ENCODE results near the gene PHKA2. TPM values are rescaled to one million over a fixed set of nuclear protein-coding genes. Genes with fewer than 3 reads are reported as not detected.

PHKA2 gene
- total and polyA plus RNA-seq, 5 donors, result 26.9 to 42.4 (median 32.1) TPM

GRCh38 chrX:18889346-18890048, 94.4 kb downstream of the PHKA2 start:
- H3K4me1 ChIP-seq (ENCODE audit: control insufficient read depth, insufficient read depth, low read length), result peaks cover 3% of the 10 kb centered on the region
- DNase-seq (no peak), ATAC-seq (no peak)
- H3K27ac ChIP-seq (ENCODE audit: low read length), result no peak overlapping the region
- intact Hi-C loops (cut with DNase I), result loop anchor here in 3 of 4 donors (10.0 kb wide), 3 partner anchors 215 to 485 kb away; partner anchors contain the start of gene RS1 (in 2 of the 3)
- no peaks in the 10 kb centered on the region for H3K27me3 ChIP-seq (ENCODE audit: control insufficient read depth, insufficient read depth)
- H3K4me3 ChIP-seq (ENCODE audit: low read length), result no peak overlapping the region
- 82% methylated on average over 12 of the region's 12 CpGs for WGBS
- H3K9me3 ChIP-seq (ENCODE audit: control insufficient read depth, low read length), result no peaks in the 10 kb centered on the region

DNA sequence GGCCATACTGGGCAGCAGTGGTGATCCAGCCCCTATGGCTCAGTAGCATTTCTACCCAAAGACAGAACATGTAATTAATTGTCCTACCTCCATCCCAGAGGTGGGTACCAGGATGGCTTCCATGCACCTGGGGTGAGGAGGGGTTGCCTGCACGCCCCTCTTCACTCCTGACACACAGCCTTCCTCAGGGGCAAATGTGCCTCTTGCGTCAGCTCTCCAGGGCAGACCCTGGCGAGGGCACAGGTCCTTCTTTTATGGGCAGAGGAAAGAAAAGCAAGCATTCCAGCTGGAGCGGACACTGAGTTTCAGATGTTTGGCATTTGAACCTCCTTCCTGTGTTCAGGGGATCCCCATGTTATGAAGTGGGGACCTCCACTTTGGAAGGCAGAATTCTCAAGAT, 95.6 kb downstream of the PHKA2 start:
- no peak overlapping the region for H3K27ac ChIP-seq (ENCODE audit: low read length)
- ATAC-seq, result no peak
- H3K9me3 ChIP-seq (ENCODE audit: control insufficient read depth, low read length), result no peaks in the 10 kb centered on the region
- H3K27me3 ChIP-seq (ENCODE audit: control insufficient read depth, insufficient read depth), result no peaks in the 10 kb centered on the region
- H3K4me3 ChIP-seq (ENCODE audit: low read length), result no peak overlapping the region
- 93% methylated on average over 4 of the region's 4 CpGs for WGBS
- H3K4me1 ChIP-seq (ENCODE audit: control insufficient read depth, insufficient read depth, low read length), result peaks cover 3% of the 10 kb centered on the region
- DNase-seq, result no peak
- intact Hi-C loops (cut with DNase I), result loop anchor here in 3 of 4 donors (10.0 kb wide), 2 partner anchors 213 to 473 kb away; partner anchors contain the start of gene RS1 (in 2 of the 3)

DNA sequence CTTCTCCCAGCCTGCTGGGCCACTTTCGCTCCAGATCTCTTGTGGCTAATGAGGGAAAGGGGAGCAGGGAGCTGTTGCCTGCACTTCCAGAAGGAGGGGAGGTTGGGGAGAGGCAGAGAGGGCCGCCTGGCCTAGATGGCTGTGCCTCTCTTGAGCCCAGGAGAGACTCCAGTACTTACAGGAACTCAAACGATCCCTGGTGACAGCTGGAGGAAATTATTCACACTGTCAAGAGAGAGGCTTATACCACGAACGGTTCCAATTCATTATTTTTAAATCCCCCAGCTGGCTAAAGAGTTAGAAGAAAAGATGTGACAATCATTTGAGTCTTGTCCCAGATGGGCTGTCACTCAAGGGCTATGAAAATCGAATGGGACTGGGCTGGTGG, 96.1 kb downstream of the PHKA2 start:
- H3K27me3 ChIP-seq (ENCODE audit: control insufficient read depth, insufficient read depth), result no peaks in the 10 kb centered on the region
- no peak for DNase-seq
- intact Hi-C loops (cut with DNase I), result loop anchor here in 3 of 4 donors (10.0 kb wide), 2 partner anchors 213 to 473 kb away; partner anchors contain the start of gene RS1 (in 2 of the 3)
- H3K9me3 ChIP-seq (ENCODE audit: control insufficient read depth, low read length), result no peaks in the 10 kb centered on the region
- peak overlapping the region; percentile 81 for H3K27ac ChIP-seq (ENCODE audit: low read length)
- WGBS, result 15% methylated on average over 6 of the region's 6 CpGs
- H3K4me3 ChIP-seq (ENCODE audit: low read length), result no peak overlapping the region
- ATAC-seq, result no peak
- peaks cover 3% of the 10 kb centered on the region for H3K4me1 ChIP-seq (ENCODE audit: control insufficient read depth, insufficient read depth, low read length)

DNA sequence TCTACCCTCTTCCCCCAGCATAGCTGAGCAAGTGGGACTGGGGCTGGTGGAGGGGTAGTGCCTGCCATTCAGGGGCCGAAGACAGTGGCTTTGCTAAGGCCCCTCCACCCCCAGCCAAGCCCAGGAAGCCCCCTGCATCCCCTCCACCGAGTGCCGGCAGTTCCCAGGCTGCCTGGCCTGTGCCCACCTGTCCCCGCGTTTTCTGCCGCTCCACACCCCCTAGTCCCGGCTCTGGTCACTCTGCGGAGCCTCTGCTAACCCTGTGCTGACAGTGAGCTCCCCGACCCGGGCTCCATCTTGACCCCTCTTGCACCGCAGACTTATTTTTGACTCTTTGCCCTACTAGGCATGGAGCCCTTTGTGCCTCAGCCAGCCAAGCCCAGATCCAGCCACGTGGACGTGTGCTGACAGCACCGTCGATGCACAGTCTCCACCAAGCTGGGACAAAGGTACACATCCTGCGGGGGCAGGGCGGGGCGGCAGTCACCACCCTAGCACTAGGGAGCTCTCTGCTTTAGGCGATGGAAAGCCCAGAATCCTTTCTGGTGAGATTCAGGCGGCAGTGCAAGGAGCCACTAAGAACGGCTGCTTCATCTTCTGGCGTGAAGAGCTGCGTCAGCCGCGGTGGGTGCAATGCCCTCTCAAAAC, 96.6 kb downstream of the PHKA2 start:
- Histone ChIP-seq H3K9me3 (ENCODE audit: control insufficient read depth, low read length) (no peaks in the 10 kb centered on the region), H3K4me3 (ENCODE audit: low read length) (peak overlapping the region; percentile 28), H3K27me3 (ENCODE audit: control insufficient read depth, insufficient read depth) (no peaks in the 10 kb centered on the region), H3K4me1 (ENCODE audit: control insufficient read depth, insufficient read depth, low read length) (peaks cover 3% of the 10 kb centered on the region), H3K27ac (ENCODE audit: low read length) (peak overlapping the region; percentile 96)
- ATAC-seq, result peak; percentile 55 to 57
- WGBS, result 9% methylated on average over 25 of the region's 25 CpGs
- peak; percentile 58 to 83 (median 82) for DNase-seq
- intact Hi-C loops (cut with DNase I), result loop anchor here in 3 of 4 donors (10.0 kb wide), 2 partner anchors 212 to 472 kb away; partner anchors contain the start of gene RS1 (in 2 of the 3)

GRCh38 chrX:18886344-18887161, 97.4 kb downstream of the PHKA2 start:
- H3K9me3 ChIP-seq (ENCODE audit: control insufficient read depth, low read length), result no peaks in the 10 kb centered on the region
- peak; percentile 84 to 89 for ATAC-seq
- H3K27ac ChIP-seq (ENCODE audit: low read length), result peak overlapping the region; percentile 96
- peak; percentile 85 to 90 (median 88) for DNase-seq
- peak overlapping the region; percentile 28 for H3K4me3 ChIP-seq (ENCODE audit: low read length)
- intact Hi-C loops (cut with DNase I), result loop anchor here in 3 of 4 donors (10.0 kb wide), 2 partner anchors 212 to 472 kb away; partner anchors contain the start of gene RS1 (in 2 of the 3)
- H3K27me3 ChIP-seq (ENCODE audit: control insufficient read depth, insufficient read depth), result no peaks in the 10 kb centered on the region
- WGBS, result under 1% methylated on average over 26 of the region's 26 CpGs
- peaks cover 3% of the 10 kb centered on the region for H3K4me1 ChIP-seq (ENCODE audit: control insufficient read depth, insufficient read depth, low read length)

GRCh38 chrX:18886005-18886343, 97.9 kb downstream of the PHKA2 start:
- no peaks in the 10 kb centered on the region for H3K9me3 ChIP-seq (ENCODE audit: control insufficient read depth, low read length)
- H3K27me3 ChIP-seq (ENCODE audit: control insufficient read depth, insufficient read depth), result no peaks in the 10 kb centered on the region
- ATAC-seq (no peak), DNase-seq (no peak)
- peak overlapping the region; percentile 11 for H3K4me3 ChIP-seq (ENCODE audit: low read length)
- WGBS, result 4% methylated on average over 12 of the region's 12 CpGs
- peak overlapping the region; percentile 96 for H3K27ac ChIP-seq (ENCODE audit: low read length)
- peaks cover 3% of the 10 kb centered on the region for H3K4me1 ChIP-seq (ENCODE audit: control insufficient read depth, insufficient read depth, low read length)
- intact Hi-C loops (cut with DNase I), result loop anchor here in 3 of 4 donors (10.0 kb wide), 2 partner anchors 211 to 471 kb away; partner anchors contain the start of gene RS1 (in 2 of the 3)

DNA sequence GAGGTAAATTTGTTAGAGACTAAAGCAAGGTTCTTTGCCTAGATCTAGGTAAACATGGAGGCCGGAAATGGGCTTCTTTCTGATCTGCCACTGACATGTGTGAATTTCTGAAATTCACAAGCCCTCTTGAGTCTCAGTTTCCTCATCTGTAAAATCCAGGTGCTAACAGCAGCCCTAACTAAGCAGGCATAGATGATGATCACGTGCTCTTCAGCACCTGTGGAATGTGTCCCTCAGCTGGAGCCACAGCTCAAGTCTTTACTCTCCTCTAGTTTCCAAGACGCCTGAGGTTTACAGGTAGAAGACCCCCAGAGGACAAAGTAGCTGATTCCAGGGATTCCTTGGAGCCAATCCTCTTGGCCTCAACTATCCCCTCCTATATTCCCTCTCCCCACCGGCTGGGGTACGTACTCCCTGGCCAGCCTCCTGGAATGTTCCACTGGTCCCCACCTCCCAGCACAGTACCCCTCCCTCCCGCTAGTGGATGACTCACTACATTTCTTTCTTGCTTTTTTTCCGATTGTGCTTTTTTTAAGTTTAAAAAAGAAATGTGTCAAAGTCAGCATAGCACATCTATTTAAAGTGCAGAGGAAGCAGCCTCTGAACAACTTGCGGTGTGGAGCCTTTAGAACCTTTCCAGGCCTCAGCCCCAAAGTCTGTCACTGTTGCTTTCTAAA, 98.4 kb downstream of the PHKA2 start:
- ATAC-seq (peak; percentile 22 to 49), DNase-seq (no peak)
- peak overlapping the region; percentile 96 for H3K27ac ChIP-seq (ENCODE audit: low read length)
- intact Hi-C loops (cut with DNase I), result loop anchor here in 3 of 4 donors (10.0 kb wide), 2 partner anchors 211 to 471 kb away; partner anchors contain the start of gene RS1 (in 2 of the 3)
- no peak overlapping the region for H3K4me3 ChIP-seq (ENCODE audit: low read length)
- H3K4me1 ChIP-seq (ENCODE audit: control insufficient read depth, insufficient read depth, low read length), result peaks cover 3% of the 10 kb centered on the region
- H3K27me3 ChIP-seq (ENCODE audit: control insufficient read depth, insufficient read depth), result no peaks in the 10 kb centered on the region
- WGBS, result 36% methylated on average over 8 of the region's 8 CpGs
- no peaks in the 10 kb centered on the region for H3K9me3 ChIP-seq (ENCODE audit: control insufficient read depth, low read length)

GRCh38 chrX:18884916-18885315, 99.0 kb downstream of the PHKA2 start:
- Histone ChIP-seq H3K27ac (ENCODE audit: low read length) (peak overlapping the region; percentile 67), H3K9me3 (ENCODE audit: control insufficient read depth, low read length) (no peaks in the 10 kb centered on the region), H3K27me3 (ENCODE audit: control insufficient read depth, insufficient read depth) (no peaks in the 10 kb centered on the region), H3K4me1 (ENCODE audit: control insufficient read depth, insufficient read depth, low read length) (peaks cover 3% of the 10 kb centered on the region), H3K4me3 (ENCODE audit: low read length) (no peak overlapping the region)
- peak in 1 of 3 donors; percentile 64 for DNase-seq
- 73% methylated on average over 4 of the region's 4 CpGs for whole genome bisulfite sequencing
- no peak for ATAC-seq
- intact Hi-C loops (cut with DNase I), result loop anchor here in 3 of 4 donors (10.0 kb wide), 2 partner anchors 210 to 470 kb away; partner anchors contain the start of gene RS1 (in 2 of the 3)

DNA sequence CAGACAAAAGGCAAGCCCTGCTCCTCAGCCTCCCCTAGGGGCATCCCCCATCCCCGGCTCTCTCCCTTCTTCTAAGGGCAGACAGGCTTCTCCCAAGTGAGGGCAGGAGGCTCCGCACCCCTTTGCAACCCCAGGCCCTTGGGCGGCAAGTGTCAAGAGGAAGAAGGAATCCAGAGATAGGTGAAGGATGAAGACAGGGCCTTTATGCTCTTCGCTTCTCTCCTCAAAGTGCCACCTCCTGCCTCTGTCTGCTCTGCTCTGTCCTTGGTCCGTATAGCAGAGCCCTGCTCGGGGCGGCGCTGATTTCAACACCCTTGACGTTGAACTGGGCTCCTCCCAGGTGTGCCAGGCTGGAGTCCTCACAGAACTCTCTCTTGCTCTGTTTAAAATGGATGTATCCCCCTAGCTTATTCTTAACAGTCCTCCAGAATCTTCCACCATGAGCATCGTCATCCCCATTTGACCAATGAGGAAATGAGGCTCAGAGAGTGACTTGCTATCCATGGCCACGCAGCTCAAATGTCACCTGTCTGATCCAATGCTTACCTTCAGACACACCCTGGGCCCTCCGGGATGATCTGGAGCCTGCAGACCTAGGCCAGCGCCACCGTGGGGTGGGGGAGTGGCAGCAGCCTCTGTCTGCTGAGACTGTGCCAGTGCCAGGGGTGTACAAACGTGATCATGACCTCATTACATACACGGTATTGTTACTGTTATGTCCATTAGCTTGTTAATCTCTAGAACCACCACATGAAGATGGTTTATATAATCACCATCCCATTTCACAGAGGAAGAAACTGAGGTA, 99.8 kb downstream of the PHKA2 start:
- H3K4me3 ChIP-seq (ENCODE audit: low read length), result no peak overlapping the region
- DNase-seq (no peak), ATAC-seq (no peak)
- intact Hi-C loops (cut with DNase I), result loop anchor here in 3 of 4 donors (10.0 kb wide), 2 partner anchors 209 to 469 kb away; partner anchors contain the start of gene RS1 (in 2 of the 3)
- H3K9me3 ChIP-seq (ENCODE audit: control insufficient read depth, low read length), result no peaks in the 10 kb centered on the region
- peak overlapping the region; percentile 91 for H3K27ac ChIP-seq (ENCODE audit: low read length)
- H3K4me1 ChIP-seq (ENCODE audit: control insufficient read depth, insufficient read depth, low read length), result peaks cover 3% of the 10 kb centered on the region
- H3K27me3 ChIP-seq (ENCODE audit: control insufficient read depth, insufficient read depth), result no peaks in the 10 kb centered on the region
- WGBS, result 73% methylated on average over 16 of the region's 16 CpGs

All from right cardiac atrium (tissue), 5 donors.